Renal pelvis (tissue), 4 donors: Measurements from ENCODE around the gene MT1X. TPM values are rescaled to one million over a fixed set of nuclear protein-coding genes. Genes with fewer than 3 reads are reported as not detected.
"Not testable (repeated sequence)": the region's sequence is repeated elsewhere in the genome, so short reads cannot be mapped to it uniquely, and the experiment has no call there.

Source experiments
- DNase-seq: peaks from one replicate; pipeline ENCODE4 v3.0.0-alpha.2; 2013
- polyA plus RNA-seq, 3 donors: library from polyadenylated mRNA; unstranded; fragments of 120-200 nt; gene quantifications; one replicate each; pipeline ENCODE4 v1.2.1, GENCODE V29; 2013; ENCODE audit not compliant: insufficient read length in 3 of 3

MT1X gene
- polyA plus RNA-seq, 3 donors = 23.6 to 30.3 (median 28.1) TPM

- DNase-seq = no peak
Measured at GRCh38 chr16:56649271-56649670, 33.0 kb upstream of the MT1X start.

GRCh38 chr16:56649820-56650219, 32.5 kb upstream of the MT1X start:
- no peak for DNase-seq

- no peak for DNase-seq
Measured at GRCh38 chr16:56651586-56651985, 30.7 kb upstream of the MT1X start, which contains the start of gene MT1B. Gene MT1B (plus strand): TSS chr16:56651886. CDS start chr16:56651954, 68 bp downstream.

GRCh38 chr16:56652600-56652999, 29.7 kb upstream of the MT1X start:
- no peak for DNase-seq

- no peak for DNase-seq
Measured at GRCh38 chr16:56653218-56653617, 29.1 kb upstream of the MT1X start.

- DNase-seq = peak; percentile 71
Measured at GRCh38 chr16:56657555-56658326, 24.5 kb upstream of the MT1X start, which contains the start of gene MT1F. Gene MT1F (plus strand): TSS chr16:56657959. CDS start chr16:56658059, 100 bp downstream.

GRCh38 chr16:56658327-56658875, 23.9 kb upstream of the MT1X start:
- DNase-seq = no peak

GRCh38 chr16:56662357-56663354, 19.6 kb upstream of the MT1X start:
- no peak for DNase-seq

GRCh38 chr16:56664506-56664905, 17.8 kb upstream of the MT1X start:
- DNase-seq = no peak

- not testable (repeated sequence) for DNase-seq
Measured at GRCh38 chr16:56665286-56666261, 16.7 kb upstream of the MT1X start.

GRCh38 chr16:56667581-56668571, 14.4 kb upstream of the MT1X start, which contains the start of gene MT1G:
Gene MT1G (minus strand): TSS chr16:56668065. CDS start chr16:56667993, 72 bp downstream.
- no peak for DNase-seq

GRCh38 chr16:56669005-56669839, 13.0 kb upstream of the MT1X start, which contains the start of gene MT1H:
Gene MT1H (plus strand): TSS chr16:56669814. CDS start chr16:56669885, 71 bp downstream.
- DNase-seq = no peak

GRCh38 chr16:56669840-56670619, 12.2 kb upstream of the MT1X start:
- DNase-seq = no peak

- no peak for DNase-seq
Measured at GRCh38 chr16:56670620-56670934, 11.7 kb upstream of the MT1X start.

GRCh38 chr16:56671691-56672090, 10.6 kb upstream of the MT1X start:
- not testable (repeated sequence) for DNase-seq

- DNase-seq = not testable (repeated sequence)
Measured at GRCh38 chr16:56672171-56672570, 10.1 kb upstream of the MT1X start.

- DNase-seq = no peak
Measured at GRCh38 chr16:56672761-56673536, 9.3 kb upstream of the MT1X start.
